Measurements from ENCODE around the gene CGB2.
"Not testable (repeated sequence)": the region's sequence is repeated elsewhere in the genome, so short reads cannot be mapped to it uniquely, and the experiment has no call there.

Gene CGB2

DNA sequence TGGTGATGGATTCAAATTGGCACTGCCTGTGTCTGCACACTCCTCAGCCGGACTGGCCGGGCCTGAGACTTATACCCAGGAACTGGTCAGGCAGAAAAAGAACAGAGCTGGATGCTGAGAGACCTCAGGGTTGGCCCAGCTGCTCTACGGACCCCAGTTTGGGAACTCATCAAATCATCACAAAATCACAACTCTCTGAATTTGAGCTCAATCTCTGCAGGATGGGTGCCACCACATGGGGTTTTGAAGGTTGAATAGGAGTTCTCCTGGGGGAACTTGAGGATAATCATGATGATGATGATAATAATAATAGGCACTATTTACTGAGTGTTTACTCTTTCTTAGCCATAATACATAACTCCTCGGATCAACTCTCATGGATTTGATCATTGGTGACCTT, 11.0 kb downstream of the CGB2 start:
- H3K9me3 ChIP-seq (ENCODE audit: control insufficient read depth, insufficient read depth, low read length); H3K27me3 ChIP-seq (ENCODE audit: control insufficient read depth, insufficient read depth, low read length); H3K4me1 ChIP-seq (ENCODE audit: control insufficient read depth, insufficient read depth, low read length); H3K4me3 ChIP-seq (ENCODE audit: low read depth, low read length); H3K9ac ChIP-seq (ENCODE audit: low read depth, low read length); H3K36me3 ChIP-seq (ENCODE audit: control insufficient read depth, insufficient read depth, low read length): not testable (repeated sequence)

DNA sequence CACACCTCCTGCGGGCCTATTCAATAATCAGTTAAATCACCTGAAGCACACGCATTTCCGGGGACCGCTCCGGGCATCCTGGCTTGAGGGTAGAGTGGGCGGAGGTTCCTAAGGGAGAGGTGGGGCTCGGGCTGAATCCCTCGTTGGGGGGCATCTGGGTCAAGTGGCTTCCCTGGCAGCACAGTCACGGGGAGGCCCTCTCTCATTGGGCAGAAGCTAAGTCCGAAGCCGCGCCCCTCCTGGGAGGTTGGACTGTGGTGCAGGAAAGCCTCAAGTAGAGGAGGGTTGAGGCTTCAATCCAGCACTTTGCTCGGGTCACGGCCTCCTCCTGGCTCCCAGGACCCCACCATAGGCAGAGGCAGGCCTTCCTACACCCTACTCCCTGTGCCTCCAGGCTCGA, 11.9 kb downstream of the CGB2 start, which contains the start of gene CGB5:
Gene CGB5, plus strand, starts transcription at position 301 of the 400 bp plus-strand sequence. CDS start 362 bp downstream, outside the sequence.
- not testable (repeated sequence) for H3K4me1 ChIP-seq (ENCODE audit: control insufficient read depth, insufficient read depth, low read length); H3K9me3 ChIP-seq (ENCODE audit: control insufficient read depth, insufficient read depth, low read length); H3K4me3 ChIP-seq (ENCODE audit: low read depth, low read length); H3K27me3 ChIP-seq (ENCODE audit: control insufficient read depth, insufficient read depth, low read length); H3K36me3 ChIP-seq (ENCODE audit: control insufficient read depth, insufficient read depth, low read length); H3K9ac ChIP-seq (ENCODE audit: low read depth, low read length)

DNA sequence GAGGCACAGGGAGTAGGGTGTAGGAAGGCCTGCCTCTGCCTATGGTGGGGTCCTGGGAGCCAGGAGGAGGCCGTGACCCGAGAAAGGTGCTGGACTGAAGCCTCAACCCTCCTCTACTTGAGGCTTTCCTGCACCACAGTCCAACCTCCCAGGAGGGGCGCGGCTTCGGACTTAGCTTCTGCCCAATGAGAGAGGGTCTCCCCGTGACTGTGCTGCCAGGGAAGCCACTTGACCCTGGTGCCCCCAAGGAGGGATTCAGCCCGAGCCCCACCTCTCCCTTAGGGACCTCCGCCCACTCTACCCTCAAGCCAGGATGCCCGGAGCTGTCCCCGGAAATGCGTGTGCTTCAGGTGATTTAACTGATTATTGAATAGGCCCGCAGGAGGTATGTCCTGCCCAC, 17.3 kb downstream of the CGB2 start, which contains the start of gene CGB8:
Gene CGB8, minus strand, starts transcription at position 101 of the 400 bp plus-strand sequence. CDS start 372 bp downstream, outside the sequence.
- not testable (repeated sequence) for H3K27me3 ChIP-seq (ENCODE audit: control insufficient read depth, insufficient read depth, low read length); H3K36me3 ChIP-seq (ENCODE audit: control insufficient read depth, insufficient read depth, low read length); H3K9me3 ChIP-seq (ENCODE audit: control insufficient read depth, insufficient read depth, low read length); H3K4me3 ChIP-seq (ENCODE audit: low read depth, low read length); H3K9ac ChIP-seq (ENCODE audit: low read depth, low read length); H3K4me1 ChIP-seq (ENCODE audit: control insufficient read depth, insufficient read depth, low read length)

DNA sequence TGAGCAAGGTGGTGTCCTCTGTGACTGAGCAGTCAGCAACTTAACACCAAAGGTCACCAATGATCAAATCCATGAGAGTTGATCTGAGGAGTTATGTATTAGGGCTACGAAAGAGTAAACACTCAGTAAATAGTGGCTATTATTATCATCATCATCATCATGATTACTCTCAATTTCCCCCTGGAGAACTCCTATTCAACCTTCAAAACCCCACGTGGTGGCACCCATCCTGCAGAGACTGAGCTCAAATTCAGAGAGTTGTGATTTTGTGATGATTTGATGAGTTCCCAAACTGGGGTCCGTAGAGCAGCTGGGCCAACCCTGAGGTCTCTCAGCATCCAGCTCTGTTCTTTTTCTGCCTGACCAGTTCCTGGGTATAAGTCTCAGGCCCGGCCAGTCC, 18.1 kb downstream of the CGB2 start:
- H3K9ac ChIP-seq (ENCODE audit: low read depth, low read length); H3K9me3 ChIP-seq (ENCODE audit: control insufficient read depth, insufficient read depth, low read length); H3K4me3 ChIP-seq (ENCODE audit: low read depth, low read length); H3K36me3 ChIP-seq (ENCODE audit: control insufficient read depth, insufficient read depth, low read length); H3K27me3 ChIP-seq (ENCODE audit: control insufficient read depth, insufficient read depth, low read length); H3K4me1 ChIP-seq (ENCODE audit: control insufficient read depth, insufficient read depth, low read length): not testable (repeated sequence)

DNA sequence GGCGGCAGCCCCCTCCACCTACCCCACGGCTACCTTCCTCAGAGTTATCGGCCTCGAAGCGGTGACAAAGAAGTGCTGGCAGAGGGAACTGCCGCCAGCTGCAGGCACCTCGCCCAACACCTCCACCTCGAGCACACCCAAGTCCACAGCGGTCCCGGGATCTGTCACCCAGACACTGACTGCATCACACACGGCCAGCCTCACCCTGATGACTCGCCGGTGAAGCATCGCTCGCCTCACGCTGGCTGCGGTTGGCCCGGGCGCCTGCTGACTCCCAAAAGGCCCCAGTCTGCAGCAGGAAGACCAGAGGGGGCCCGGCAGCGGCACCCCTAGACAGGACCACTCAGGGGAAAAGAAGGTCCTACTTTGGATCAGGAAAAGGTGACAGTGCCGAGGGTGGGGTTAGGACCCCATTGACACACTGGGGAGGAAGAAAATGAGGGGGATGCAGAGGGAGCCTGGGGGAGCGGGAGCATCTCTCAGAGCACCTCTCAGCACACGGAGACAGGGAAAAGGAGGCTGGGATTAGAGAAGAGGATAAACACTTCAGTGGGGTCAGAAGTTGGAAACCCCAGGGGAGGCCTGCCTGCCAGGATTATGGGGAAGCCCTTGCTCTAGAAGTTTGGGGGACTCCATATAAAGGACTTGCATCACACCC, 18.8 kb downstream of the CGB2 start:
- H3K36me3 ChIP-seq (ENCODE audit: control insufficient read depth, insufficient read depth, low read length); H3K27me3 ChIP-seq (ENCODE audit: control insufficient read depth, insufficient read depth, low read length); H3K4me1 ChIP-seq (ENCODE audit: control insufficient read depth, insufficient read depth, low read length); H3K4me3 ChIP-seq (ENCODE audit: low read depth, low read length); H3K9ac ChIP-seq (ENCODE audit: low read depth, low read length); H3K9me3 ChIP-seq (ENCODE audit: control insufficient read depth, insufficient read depth, low read length): not testable (repeated sequence)

DNA sequence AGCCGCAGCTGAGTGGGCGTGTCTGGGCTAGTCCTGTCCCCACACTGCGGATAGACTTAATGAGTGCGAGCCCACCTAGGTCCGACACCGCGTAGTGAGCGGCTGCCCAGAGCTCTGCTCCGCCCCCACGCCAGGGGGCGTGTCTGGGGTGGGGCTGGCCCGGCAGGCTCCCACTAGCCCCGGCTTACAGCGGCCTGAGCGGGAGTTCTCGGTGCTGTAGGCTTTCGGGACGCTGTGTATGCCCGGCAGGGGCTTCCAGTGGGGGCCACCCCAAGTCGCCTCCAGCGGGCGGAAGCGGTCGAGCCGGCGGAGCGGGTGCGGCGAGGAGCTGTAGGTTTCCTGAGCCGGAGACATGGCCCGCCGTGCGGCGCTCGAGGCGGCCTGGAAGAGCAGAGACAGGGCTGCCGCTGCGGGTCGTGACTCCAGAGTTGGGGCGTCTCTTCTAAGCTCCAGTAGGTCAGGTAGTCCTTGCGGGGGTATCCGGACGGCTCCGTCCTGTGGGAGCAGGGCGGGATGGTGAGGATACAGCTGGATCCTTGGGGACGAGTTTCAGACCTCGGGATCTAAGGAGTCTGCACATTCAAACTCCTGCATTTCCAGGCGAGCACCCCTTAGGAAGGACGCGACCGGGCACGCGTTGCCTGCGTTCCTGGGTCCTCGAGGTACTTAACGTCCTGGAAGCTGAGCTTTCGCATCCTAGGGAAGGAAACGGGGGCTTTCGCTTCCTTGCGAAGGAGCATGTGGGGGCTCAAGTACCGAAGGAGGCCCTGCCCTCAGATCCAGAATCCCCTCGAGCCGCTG, 24.6 kb downstream of the CGB2 start:
- H3K9ac ChIP-seq (ENCODE audit: low read depth, low read length): peak overlapping the region; percentile 12

DNA sequence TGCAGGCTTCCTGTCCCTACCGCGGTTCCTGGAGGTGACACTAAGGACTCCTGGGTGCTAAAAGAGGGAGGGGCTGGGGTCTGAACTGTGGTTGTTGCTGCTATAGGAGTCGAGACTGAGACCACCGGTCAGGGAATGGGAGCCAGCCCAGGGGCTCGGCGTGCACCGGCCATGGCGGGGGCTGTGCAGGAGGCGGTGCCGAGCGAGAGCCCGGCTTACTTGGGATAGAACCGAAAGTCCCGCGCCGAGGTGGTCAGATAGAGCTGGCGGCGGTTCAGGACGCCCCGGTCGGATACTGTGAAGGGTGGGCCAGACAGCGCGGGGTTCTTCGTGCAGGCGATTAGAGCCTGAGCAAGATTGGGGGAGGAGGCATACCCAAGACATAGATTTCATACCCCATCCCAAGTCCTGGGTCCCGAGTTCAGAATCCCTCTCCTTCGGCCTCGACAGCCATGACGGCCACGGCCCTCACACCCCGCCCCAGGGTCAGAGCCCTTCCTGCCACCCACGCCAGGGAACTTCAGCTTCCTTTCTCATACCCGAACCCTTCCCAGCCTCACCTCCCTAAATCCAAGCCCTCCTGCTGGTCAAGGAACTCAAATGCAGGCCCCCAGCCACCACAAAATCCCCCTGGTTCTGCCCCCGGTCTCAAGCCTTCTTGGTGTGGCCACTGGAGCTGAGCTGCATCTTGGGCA, 25.4 kb downstream of the CGB2 start:
- H3K4me1 ChIP-seq (ENCODE audit: control insufficient read depth, insufficient read depth, low read length); H3K36me3 ChIP-seq (ENCODE audit: control insufficient read depth, insufficient read depth, low read length); H3K9me3 ChIP-seq (ENCODE audit: control insufficient read depth, insufficient read depth, low read length): not testable (repeated sequence)
- peak overlapping the region; percentile 60 for H3K4me3 ChIP-seq (ENCODE audit: low read depth, low read length)
- peaks cover 46% of the 10 kb centered on the region for H3K27me3 ChIP-seq (ENCODE audit: control insufficient read depth, insufficient read depth, low read length)
- peak overlapping the region; percentile 12 for H3K9ac ChIP-seq (ENCODE audit: low read depth, low read length)

More for the DNA sequence above, 24.6 kb downstream of the CGB2 start:
- peak overlapping the region; percentile 60 for H3K4me3 ChIP-seq (ENCODE audit: low read depth, low read length)
- H3K9me3 ChIP-seq (ENCODE audit: control insufficient read depth, insufficient read depth, low read length): no peaks in the 10 kb centered on the region
- H3K36me3 ChIP-seq (ENCODE audit: control insufficient read depth, insufficient read depth, low read length): no peaks in the 10 kb centered on the region
- H3K4me1 ChIP-seq (ENCODE audit: control insufficient read depth, insufficient read depth, low read length): no peaks in the 10 kb centered on the region
- H3K27me3 ChIP-seq (ENCODE audit: control insufficient read depth, insufficient read depth, low read length): peaks cover 46% of the 10 kb centered on the region

DNA sequence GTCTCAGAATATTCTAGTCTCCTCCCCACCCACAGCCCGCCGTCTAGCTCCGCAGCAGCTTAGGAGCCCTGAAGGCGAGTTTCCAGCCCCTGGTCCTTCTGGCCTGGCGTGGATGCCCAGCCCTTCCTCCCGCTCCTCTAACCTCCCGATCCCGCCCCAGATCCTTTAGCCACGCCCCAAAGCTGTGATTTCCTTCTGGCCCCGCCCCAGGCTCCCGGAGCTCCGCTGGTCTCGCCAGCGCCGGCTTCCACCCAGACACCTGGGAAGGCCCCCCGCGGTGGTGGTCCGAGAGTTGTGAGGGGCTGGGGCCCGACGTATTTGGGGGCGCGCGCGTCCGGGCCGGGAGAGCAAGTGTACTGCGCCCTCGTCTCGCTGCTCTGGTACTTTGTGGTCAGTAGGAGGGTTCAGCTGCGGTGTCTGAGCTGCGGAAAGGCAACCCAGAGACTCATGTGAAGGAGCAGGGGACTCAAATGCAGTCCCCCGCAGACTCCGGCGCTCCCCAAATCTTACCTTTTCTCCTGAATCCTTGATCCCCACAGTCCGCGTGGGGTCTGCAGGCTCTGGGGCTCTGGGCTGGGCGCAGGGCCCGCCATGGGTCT, 26.0 kb downstream of the CGB2 start, which contains the start of gene CGB7:
Gene CGB7, minus strand, starts transcription at position 114 of the 599 bp plus-strand sequence. CDS start 2,374 bp downstream, outside the sequence.
- Histone ChIP-seq H3K4me3 (ENCODE audit: low read depth, low read length) (peak within 1 kb of the TSS; percentile 60), H3K9ac (ENCODE audit: low read depth, low read length) (peak within 1 kb of the TSS; percentile 12), H3K27me3 (ENCODE audit: control insufficient read depth, insufficient read depth, low read length) (peaks cover 46% of the 10 kb centered on the region), H3K4me1 (ENCODE audit: control insufficient read depth, insufficient read depth, low read length) (no peaks in the 10 kb centered on the region), H3K36me3 (ENCODE audit: control insufficient read depth, insufficient read depth, low read length) (no peaks in the 10 kb centered on the region), H3K9me3 (ENCODE audit: control insufficient read depth, insufficient read depth, low read length) (no peaks in the 10 kb centered on the region)

DNA sequence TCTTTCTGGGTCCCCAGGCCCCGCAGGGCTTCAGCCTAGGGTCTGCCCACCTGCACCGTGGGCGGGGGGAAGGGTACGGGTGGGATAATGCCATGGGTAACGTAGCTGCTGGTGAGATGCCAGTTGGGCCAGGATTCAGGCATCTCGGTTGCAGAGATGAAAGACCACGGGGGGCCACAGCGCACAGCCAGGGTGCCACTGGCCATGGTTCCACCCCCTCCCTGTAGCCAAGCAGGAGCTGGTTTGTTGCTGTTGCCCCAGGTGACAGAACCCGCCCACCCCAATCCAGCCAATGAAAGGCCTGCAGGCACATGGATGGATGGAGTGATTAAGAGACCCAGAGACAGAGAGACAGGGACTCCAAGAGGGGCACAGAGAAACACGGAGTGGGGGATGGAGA, 26.9 kb downstream of the CGB2 start:
- Histone ChIP-seq H3K27me3 (ENCODE audit: control insufficient read depth, insufficient read depth, low read length) (peaks cover 46% of the 10 kb centered on the region), H3K9me3 (ENCODE audit: control insufficient read depth, insufficient read depth, low read length) (no peaks in the 10 kb centered on the region), H3K4me3 (ENCODE audit: low read depth, low read length) (no peak overlapping the region), H3K36me3 (ENCODE audit: control insufficient read depth, insufficient read depth, low read length) (no peaks in the 10 kb centered on the region), H3K9ac (ENCODE audit: low read depth, low read length) (no peak overlapping the region), H3K4me1 (ENCODE audit: control insufficient read depth, insufficient read depth, low read length) (no peaks in the 10 kb centered on the region)

DNA sequence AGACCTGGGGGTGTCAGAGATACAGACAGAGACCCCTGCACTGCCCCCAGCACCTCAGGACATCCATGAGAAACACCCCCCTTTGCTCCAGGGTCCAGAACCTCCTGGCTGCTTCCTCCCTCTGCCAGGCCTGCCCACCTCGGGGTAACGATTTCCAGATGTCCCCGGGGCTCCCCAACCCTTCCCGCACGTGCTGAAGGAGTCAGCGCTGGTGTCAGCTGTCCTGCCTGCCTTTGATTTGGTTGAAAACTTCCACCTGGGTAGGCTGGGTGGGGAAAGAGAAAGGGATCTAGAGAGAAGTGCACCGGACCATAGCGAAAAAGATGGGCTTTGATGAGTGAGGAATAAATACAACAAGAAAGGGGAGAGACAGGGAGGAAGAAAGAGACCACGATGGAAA, 27.4 kb downstream of the CGB2 start:
- H3K27me3 ChIP-seq (ENCODE audit: control insufficient read depth, insufficient read depth, low read length): peaks cover 46% of the 10 kb centered on the region
- H3K9ac ChIP-seq (ENCODE audit: low read depth, low read length): no peak overlapping the region
- no peaks in the 10 kb centered on the region for H3K36me3 ChIP-seq (ENCODE audit: control insufficient read depth, insufficient read depth, low read length)

DNA sequence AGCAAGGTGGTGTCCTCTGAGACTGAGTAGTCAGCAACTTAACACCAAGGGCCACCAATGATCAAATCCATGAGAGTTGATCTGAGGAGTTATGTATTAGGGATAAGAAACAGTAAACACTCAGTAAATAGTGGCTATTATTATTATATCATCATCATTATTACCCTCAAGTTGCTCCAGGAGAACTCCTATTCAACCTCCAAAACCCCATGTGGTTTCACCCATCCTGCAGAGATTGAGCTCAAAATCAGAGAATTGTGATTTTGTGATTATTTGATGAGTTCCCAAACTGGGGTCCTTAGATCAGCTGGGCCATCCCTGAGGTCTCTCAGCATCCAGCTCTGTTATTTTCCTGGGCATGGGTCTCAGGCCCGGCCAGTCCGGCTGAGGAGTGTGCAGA, 29.3 kb downstream of the CGB2 start:
- Histone ChIP-seq H3K4me3 (ENCODE audit: low read depth, low read length) (no peak overlapping the region), H3K9ac (ENCODE audit: low read depth, low read length) (no peak overlapping the region), H3K27me3 (ENCODE audit: control insufficient read depth, insufficient read depth, low read length) (peaks cover 44% of the 10 kb centered on the region), H3K36me3 (ENCODE audit: control insufficient read depth, insufficient read depth, low read length) (no peaks in the 10 kb centered on the region), H3K4me1 (ENCODE audit: control insufficient read depth, insufficient read depth, low read length) (peaks cover 6% of the 10 kb centered on the region), H3K9me3 (ENCODE audit: control insufficient read depth, insufficient read depth, low read length) (no peaks in the 10 kb centered on the region)

More for the DNA sequence above, 27.4 kb downstream of the CGB2 start:
- Histone ChIP-seq H3K4me1 (ENCODE audit: control insufficient read depth, insufficient read depth, low read length) (peaks cover 2% of the 10 kb centered on the region), H3K9me3 (ENCODE audit: control insufficient read depth, insufficient read depth, low read length) (no peaks in the 10 kb centered on the region), H3K4me3 (ENCODE audit: low read depth, low read length) (no peak overlapping the region)

Data from iPS-15b (cell line).